Stimulated activated CD4-positive, alpha-beta T cell treated with anti-CD3 and anti-CD28 coated beads, Interleukin-1b, Interleukin-23, amount 100 ng/mL, for 24 hours (primary cell): Measurements from ENCODE around the gene POTEI.
"Not testable (repeated sequence)": the region's sequence is repeated elsewhere in the genome, so short reads cannot be mapped to it uniquely, and the experiment has no call there.

Experiments
- DNase-seq, 4 experiments: peaks; one replicate each; pipeline ENCODE4 v3.0.0-alpha.2; 2020; ENCODE audit warnings: low read depth in 4 of 4, low spot score in 1 of 4

The POTEI gene

GRCh38 chr2:130509228-130509627, at the start of gene POTEI:
Gene POTEI, minus strand, starts transcription at chr2:130509328. Its CDS starts 93 bp downstream, at chr2:130509235.
- not testable (repeated sequence) for DNase-seq

GRCh38 chr2:130556441-130556840, 47.3 kb upstream of the POTEI start:
- not testable (repeated sequence) for DNase-seq

GRCh38 chr2:130554178-130554577, 45.0 kb upstream of the POTEI start:
- not testable (repeated sequence) for DNase-seq

- not testable (repeated sequence) for DNase-seq
Observed at GRCh38 chr2:130549475-130549874, 40.3 kb upstream of the POTEI start.

- DNase-seq: not testable (repeated sequence)
Observed at GRCh38 chr2:130548418-130548817, 39.3 kb upstream of the POTEI start.

GRCh38 chr2:130544978-130545377, 35.9 kb upstream of the POTEI start:
- DNase-seq: not testable (repeated sequence)

- DNase-seq: not testable (repeated sequence)
Observed at GRCh38 chr2:130543785-130544528, 34.8 kb upstream of the POTEI start.

- DNase-seq: not testable (repeated sequence)
Observed at GRCh38 chr2:130542789-130543188, 33.7 kb upstream of the POTEI start.

GRCh38 chr2:130538271-130538670, 29.1 kb upstream of the POTEI start:
- DNase-seq: not testable (repeated sequence)

GRCh38 chr2:130536654-130537053, 27.5 kb upstream of the POTEI start:
- DNase-seq: not testable (repeated sequence)

GRCh38 chr2:130531672-130532071, 22.5 kb upstream of the POTEI start:
- DNase-seq: not testable (repeated sequence)

GRCh38 chr2:130531225-130531624, 22.1 kb upstream of the POTEI start:
- DNase-seq: not testable (repeated sequence)

GRCh38 chr2:130530212-130530611, 21.1 kb upstream of the POTEI start:
- not testable (repeated sequence) for DNase-seq

- DNase-seq: not testable (repeated sequence)
Observed at GRCh38 chr2:130529545-130529944, 20.4 kb upstream of the POTEI start.

- DNase-seq: not testable (repeated sequence)
Observed at GRCh38 chr2:130527365-130527967, 18.3 kb upstream of the POTEI start.

- not testable (repeated sequence) for DNase-seq
Observed at GRCh38 chr2:130522390-130522789, 13.3 kb upstream of the POTEI start.

- not testable (repeated sequence) for DNase-seq
Observed at GRCh38 chr2:130520992-130521391, 11.9 kb upstream of the POTEI start, which contains the start of gene CFC1B. Gene CFC1B, plus strand, starts transcription at chr2:130521222. Its CDS starts 263 bp downstream, at chr2:130521485.

GRCh38 chr2:130518516-130519106, 9.5 kb upstream of the POTEI start:
- not testable (repeated sequence) for DNase-seq

- not testable (repeated sequence) for DNase-seq
Observed at GRCh38 chr2:130511747-130512451, 2.8 kb upstream of the POTEI start.

- not testable (repeated sequence) for DNase-seq
Observed at GRCh38 chr2:130510807-130511746, 1.9 kb upstream of the POTEI start.
